Measurements from ENCODE around the gene MISP.
"Not testable (repeated sequence)": the region's sequence is repeated elsewhere in the genome, so short reads cannot be mapped to it uniquely, and the experiment has no call there.

The MISP gene

DNA sequence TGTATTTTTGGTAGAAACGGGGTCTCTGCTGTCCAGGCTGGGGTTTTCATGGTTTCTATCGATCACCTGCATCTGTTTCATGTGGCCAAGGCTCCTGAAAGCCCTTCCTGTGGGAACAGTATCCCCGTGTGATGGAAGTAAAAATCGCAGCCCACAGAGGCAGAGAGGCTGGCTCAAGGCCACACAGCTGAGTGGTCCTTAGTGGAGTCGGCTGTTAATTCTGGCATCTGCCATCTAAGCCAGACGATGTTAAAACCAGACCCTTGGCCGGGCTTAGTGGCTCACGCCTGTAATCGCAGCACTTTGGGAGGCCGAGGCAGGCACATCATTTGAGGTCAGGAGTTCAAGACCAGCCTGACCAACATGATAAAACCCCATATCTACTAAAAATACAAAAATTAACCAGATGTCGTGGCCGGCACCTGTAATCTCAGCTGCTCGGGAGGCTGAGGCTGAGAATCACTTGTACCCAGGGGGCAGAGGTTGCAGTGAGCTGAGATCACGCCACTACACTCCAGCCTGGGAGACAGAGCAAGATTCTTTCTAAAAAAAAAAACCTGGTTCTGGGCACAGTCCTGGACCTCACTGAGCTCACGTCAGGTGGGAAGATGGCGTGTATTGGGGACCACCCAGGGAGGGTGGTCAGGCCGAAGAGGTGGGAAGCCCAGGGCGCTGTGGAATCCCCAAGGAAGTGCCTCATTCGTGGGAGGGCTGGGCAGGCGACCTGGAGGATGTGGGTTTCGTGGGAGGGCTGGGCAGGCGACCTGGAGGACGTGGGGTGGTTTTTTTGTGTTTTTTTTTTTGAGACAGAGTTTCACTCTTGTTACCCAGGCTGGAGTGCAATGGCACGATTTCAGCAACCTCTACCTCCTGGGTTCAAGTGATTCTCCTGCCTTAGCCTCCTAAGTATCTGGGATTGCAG is 18.5 kb upstream of the MISP start:
- no peaks in the 10 kb centered on the region for H3K27me3 ChIP-seq
- H3K27ac ChIP-seq, result peak overlapping the region; percentile 23
- H3K4me3 ChIP-seq, result no peak overlapping the region
- H3K9ac ChIP-seq, result no peak overlapping the region
- no peaks in the 10 kb centered on the region for H3K9me3 ChIP-seq
- H3K4me2 ChIP-seq, result peak overlapping the region; percentile 46
- no peak for TF ChIP-seq Cebpa-rat (IDR thresholded peaks at IDR 0.05)
- peaks cover 57% of the 10 kb centered on the region for H3K36me3 ChIP-seq
- H4K20me1 ChIP-seq, result peaks cover 22% of the 10 kb centered on the region
- peaks cover 79% of the 10 kb centered on the region for H3K4me1 ChIP-seq

GRCh38 chr19:734716-735115 is 16.2 kb upstream of the MISP start:
- TF ChIP-seq Cebpa-rat (IDR thresholded peaks at IDR 0.05), result no peak
- H3K9ac ChIP-seq, result no peak overlapping the region
- peak overlapping the region; percentile 19 for H3K4me2 ChIP-seq
- H3K27ac ChIP-seq, result no peak overlapping the region
- peaks cover 56% of the 10 kb centered on the region for H3K4me1 ChIP-seq
- no peaks in the 10 kb centered on the region for H3K27me3 ChIP-seq
- peaks cover 68% of the 10 kb centered on the region for H3K36me3 ChIP-seq
- peaks cover 32% of the 10 kb centered on the region for H4K20me1 ChIP-seq
- no peaks in the 10 kb centered on the region for H3K9me3 ChIP-seq
- H3K4me3 ChIP-seq, result no peak overlapping the region

DNA sequence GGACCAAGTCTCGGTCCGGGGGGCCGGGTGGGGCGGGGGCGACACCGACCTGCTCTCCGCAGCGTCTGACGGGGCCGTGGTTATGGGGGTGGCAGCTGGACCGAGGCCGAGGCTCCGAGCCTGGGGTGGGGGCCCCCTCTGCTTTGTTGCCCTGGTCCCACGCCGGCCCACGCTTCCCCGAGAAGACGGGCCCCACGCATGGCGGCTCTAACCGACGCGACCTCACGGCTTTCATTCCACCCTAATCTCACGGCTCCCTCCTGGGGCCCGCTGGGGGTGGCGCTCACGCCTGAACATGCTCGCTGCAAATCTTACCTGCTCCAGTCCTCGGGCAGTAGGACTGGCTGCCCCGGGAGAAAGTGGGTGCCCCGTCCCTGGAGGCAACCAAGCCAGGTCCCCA is 14.8 kb upstream of the MISP start:
- peaks cover 65% of the 10 kb centered on the region for H3K36me3 ChIP-seq
- H4K20me1 ChIP-seq, result peaks cover 23% of the 10 kb centered on the region
- H3K27ac ChIP-seq, result no peak overlapping the region
- H3K9ac ChIP-seq, result no peak overlapping the region
- peaks cover 42% of the 10 kb centered on the region for H3K4me1 ChIP-seq
- H3K9me3 ChIP-seq, result no peaks in the 10 kb centered on the region
- no peaks in the 10 kb centered on the region for H3K27me3 ChIP-seq
- no peak overlapping the region for H3K4me3 ChIP-seq
- TF ChIP-seq Cebpa-rat (IDR thresholded peaks at IDR 0.05), result no peak
- no peak overlapping the region for H3K4me2 ChIP-seq

DNA sequence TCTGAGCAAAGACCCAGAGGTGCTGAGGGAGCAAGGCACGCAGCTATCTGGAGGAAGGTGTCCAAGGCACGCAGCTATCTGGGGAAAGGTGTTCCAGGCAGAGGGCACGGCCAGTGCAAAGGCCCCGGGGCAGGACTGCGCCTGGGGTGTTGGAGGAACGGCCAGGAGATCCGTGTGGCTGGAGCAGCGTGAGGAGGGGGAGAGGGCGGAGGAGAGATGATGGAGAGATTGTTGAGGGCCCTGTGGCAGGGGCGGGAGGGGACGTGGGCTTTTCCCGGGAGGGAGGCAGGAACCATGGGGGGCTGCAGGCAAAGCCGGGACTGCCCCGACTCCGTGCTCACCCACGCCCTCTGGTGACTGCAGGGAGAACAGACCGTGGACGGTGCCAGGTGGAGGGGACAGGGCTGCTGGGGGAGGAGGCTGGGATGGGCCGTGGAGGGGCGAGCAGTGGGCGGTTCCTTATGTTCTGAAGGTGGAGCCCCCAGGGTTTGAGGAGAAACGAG is 13.3 kb upstream of the MISP start:
- peaks cover 3% of the 10 kb centered on the region; the same call in 1 of the 2 replicates for H3K9me3 ChIP-seq
- no peak overlapping the region for H3K27ac ChIP-seq
- no peak for TF ChIP-seq Cebpa-rat (IDR thresholded peaks at IDR 0.05)
- peaks cover 61% of the 10 kb centered on the region for H3K36me3 ChIP-seq
- no peak overlapping the region for H3K9ac ChIP-seq
- no peak overlapping the region for H3K4me2 ChIP-seq
- peaks cover 27% of the 10 kb centered on the region for H3K4me1 ChIP-seq
- H4K20me1 ChIP-seq, result peaks cover 23% of the 10 kb centered on the region
- no peaks in the 10 kb centered on the region for H3K27me3 ChIP-seq
- H3K4me3 ChIP-seq, result no peak overlapping the region

GRCh38 chr19:738509-739128 is 12.3 kb upstream of the MISP start:
- Histone ChIP-seq H3K9me3 (peaks cover 12% of the 10 kb centered on the region), H3K27me3 (no peaks in the 10 kb centered on the region), H3K9ac (no peak overlapping the region), H4K20me1 (peaks cover 20% of the 10 kb centered on the region), H3K36me3 (peaks cover 61% of the 10 kb centered on the region), H3K4me3 (no peak overlapping the region), H3K27ac (no peak overlapping the region), H3K4me1 (peaks cover 25% of the 10 kb centered on the region), H3K4me2 (no peak overlapping the region)
- TF ChIP-seq Cebpa-rat (IDR thresholded peaks at IDR 0.05), result no peak

DNA sequence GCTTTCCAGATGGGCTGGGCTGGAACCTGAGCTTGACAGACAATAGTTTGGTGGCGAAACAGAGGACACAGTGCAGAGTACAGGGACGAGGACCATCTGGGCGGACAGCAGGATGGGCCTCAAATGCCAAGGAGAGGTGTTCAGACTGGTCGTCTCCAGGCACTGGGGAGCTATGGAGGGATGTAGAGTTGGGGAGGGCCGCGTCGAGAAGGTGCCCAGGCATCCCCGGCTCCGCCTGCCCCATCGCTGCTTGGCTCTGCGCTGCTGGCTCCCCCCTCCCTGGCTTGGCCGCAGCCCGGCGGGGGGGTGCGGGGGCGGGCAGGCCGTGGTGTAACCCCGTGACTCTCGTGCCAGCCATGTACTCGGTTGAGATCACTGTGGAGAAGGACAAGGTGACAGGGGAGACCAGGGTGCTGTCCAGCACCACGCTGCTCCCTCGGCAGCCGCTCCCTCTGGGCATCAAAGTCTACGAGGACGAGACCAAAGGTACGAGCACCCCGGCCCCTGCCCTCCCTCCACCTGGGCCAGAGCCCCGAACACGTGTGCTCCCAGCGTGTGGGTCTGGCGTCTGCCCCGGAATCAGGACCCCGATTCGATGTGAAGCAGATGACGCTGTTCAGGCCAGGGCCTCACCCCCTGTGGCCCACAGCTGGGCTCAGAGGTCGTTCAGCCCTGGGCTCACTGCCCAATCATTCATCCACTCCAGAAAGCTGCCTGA is 10.8 kb upstream of the MISP start:
- Histone ChIP-seq H3K27ac (no peak overlapping the region), H3K4me3 (no peak overlapping the region), H3K36me3 (peaks cover 69% of the 10 kb centered on the region), H3K4me2 (no peak overlapping the region), H4K20me1 (peaks cover 16% of the 10 kb centered on the region), H3K9ac (no peak overlapping the region), H3K9me3 (peaks cover 27% of the 10 kb centered on the region), H3K27me3 (no peaks in the 10 kb centered on the region), H3K4me1 (peaks cover 10% of the 10 kb centered on the region)
- no peak for TF ChIP-seq Cebpa-rat (IDR thresholded peaks at IDR 0.05)

DNA sequence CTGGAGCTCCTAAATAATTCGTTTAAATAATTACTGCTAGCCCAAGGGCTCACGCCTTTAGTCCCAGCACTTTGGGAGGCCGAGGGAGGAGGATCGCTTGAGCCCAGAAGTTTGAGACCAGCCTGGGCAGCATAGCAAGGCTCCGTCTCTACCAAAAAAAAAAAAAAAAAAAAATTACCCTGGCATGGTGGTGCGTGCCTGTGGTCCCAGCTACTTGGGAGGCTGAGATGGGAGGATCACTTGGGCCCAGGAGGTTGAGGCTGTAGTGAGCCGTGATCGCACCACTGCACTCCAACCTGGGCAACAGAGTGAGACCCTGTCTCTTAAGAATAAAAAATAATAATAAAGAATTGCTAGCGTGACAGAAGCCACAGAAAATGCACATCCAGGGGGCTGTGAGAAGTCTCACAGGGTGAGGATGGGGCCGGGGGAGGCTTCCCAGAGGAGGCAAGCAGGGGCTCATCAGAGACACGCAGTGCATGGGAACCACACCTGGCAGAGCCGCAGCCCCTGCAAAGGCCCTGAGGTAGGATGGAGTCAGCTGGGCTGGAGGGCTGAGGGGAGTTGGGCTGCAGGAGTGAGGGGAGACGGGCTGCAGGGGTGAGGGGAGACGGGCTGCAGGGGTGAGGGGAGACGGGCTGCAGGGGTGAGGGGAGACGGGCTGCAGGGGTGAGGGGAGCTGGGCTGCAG is 10.0 kb upstream of the MISP start:
- H3K4me1 ChIP-seq, H3K27me3 ChIP-seq: not testable (repeated sequence)

DNA sequence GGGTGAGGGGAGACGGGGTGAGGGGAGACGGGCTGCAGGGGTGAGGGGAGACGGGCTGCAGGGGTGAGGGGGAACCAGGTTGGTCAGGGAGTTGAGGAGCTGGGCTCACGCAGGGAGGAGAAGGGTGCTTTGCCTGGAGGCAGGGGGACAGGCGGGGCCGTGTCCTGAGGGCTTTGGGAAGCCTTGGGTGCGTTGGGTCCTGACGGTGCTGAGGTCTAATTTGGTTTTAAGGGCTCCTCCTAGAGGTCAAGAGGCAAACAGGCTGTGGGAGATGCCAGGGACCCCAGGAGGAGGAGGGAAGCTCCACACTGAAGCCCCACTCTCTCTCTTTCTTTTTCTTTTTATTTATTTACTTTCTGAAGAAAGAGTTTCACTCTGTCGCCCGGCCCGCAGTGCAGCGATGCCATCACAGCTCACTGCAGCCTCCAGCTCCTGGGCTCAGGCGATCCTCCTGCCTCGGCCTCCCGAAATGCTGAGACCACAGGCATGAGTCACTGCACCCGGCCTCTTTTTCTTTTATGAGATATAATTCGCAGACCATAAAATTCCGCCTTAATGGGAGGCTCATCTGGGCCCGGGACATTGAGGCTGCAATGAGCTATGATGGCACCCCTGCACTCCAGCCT is 9.3 kb upstream of the MISP start:
- no peak overlapping the region for H3K4me3 ChIP-seq
- no peak overlapping the region for H3K4me2 ChIP-seq
- no peak overlapping the region for H3K27ac ChIP-seq
- H3K4me1 ChIP-seq, result peaks cover 8% of the 10 kb centered on the region
- peaks cover 71% of the 10 kb centered on the region for H3K36me3 ChIP-seq
- peaks cover 40% of the 10 kb centered on the region for H3K9me3 ChIP-seq
- H3K27me3 ChIP-seq, result no peaks in the 10 kb centered on the region
- no peak for TF ChIP-seq Cebpa-rat (IDR thresholded peaks at IDR 0.05)
- peaks cover 16% of the 10 kb centered on the region for H4K20me1 ChIP-seq
- H3K9ac ChIP-seq, result no peak overlapping the region

More for the DNA sequence above, 10.0 kb upstream of the MISP start:
- not testable (repeated sequence) for H3K4me3 ChIP-seq, H3K9ac ChIP-seq, H3K27ac ChIP-seq, H3K4me2 ChIP-seq
- peaks cover 34% of the 10 kb centered on the region for H3K9me3 ChIP-seq
- H3K36me3 ChIP-seq, result peaks cover 71% of the 10 kb centered on the region
- H4K20me1 ChIP-seq, result peaks cover 16% of the 10 kb centered on the region

- Histone ChIP-seq H3K27me3 (no peaks in the 10 kb centered on the region), H3K9me3 (peaks cover 49% of the 10 kb centered on the region), H3K36me3 (peaks cover 72% of the 10 kb centered on the region), H3K4me3 (no peak overlapping the region), H4K20me1 (peaks cover 9% of the 10 kb centered on the region), H3K9ac (no peak overlapping the region), H3K4me2 (peak overlapping the region; percentile 24), H3K27ac (no peak overlapping the region), H3K4me1 (peaks cover 8% of the 10 kb centered on the region)
- TF ChIP-seq Cebpa-rat (IDR thresholded peaks at IDR 0.05), result no peak
Measured at GRCh38 chr19:742540-743075, 8.3 kb upstream of the MISP start.

Data from BLaER1 (cell line).